C4-2B (cell line): Measurements from ENCODE around the gene KCNJ12.

ENCODE experiments used
- H3K27ac ChIP-seq: fragments of 450-650 bp; 2 replicates; pipeline ENCODE4 v1.5.1; 2017
- ZFX ChIP-seq: fragments of 450-650 bp; IDR thresholded peaks from 2 replicates; pipeline ENCODE4 v1.6.1; 2017
- TF ChIP-seq, protein P1 (sequence below): fragments of 450-650 bp; conservative IDR thresholded peaks from 2 replicates; pipeline ENCODE4 v1.5.1; 2017; ENCODE audit warnings: mild to moderate bottlenecking

Gene KCNJ12

GRCh38 chr17:21460358-21460757 lies 84.2 kb downstream of the KCNJ12 start:
- TF ChIP-seq ZFX, result no peak
- no peak overlapping the region for H3K27ac ChIP-seq

DNA sequence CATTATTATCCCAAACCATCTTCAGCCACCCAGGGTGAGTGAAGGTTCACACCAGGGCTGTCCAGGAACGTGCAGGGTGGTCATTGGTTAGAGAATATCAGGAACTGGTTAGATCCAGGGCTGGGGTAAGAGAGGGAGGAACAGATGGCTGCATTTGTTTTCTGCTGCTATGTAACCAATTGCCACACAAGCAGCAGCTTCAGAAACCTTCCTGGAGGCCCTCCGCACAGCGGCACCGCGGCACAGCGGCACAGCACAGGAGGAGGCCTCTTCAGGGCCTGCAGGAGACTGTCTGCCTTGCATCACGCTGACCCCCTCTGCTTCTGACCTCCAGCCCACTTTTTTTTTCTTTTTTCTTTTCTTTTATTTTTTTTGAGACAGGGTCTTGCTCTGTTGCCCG lies 86.1 kb downstream of the KCNJ12 start:
- no peak overlapping the region for H3K27ac ChIP-seq
- TF ChIP-seq, protein P1, sequence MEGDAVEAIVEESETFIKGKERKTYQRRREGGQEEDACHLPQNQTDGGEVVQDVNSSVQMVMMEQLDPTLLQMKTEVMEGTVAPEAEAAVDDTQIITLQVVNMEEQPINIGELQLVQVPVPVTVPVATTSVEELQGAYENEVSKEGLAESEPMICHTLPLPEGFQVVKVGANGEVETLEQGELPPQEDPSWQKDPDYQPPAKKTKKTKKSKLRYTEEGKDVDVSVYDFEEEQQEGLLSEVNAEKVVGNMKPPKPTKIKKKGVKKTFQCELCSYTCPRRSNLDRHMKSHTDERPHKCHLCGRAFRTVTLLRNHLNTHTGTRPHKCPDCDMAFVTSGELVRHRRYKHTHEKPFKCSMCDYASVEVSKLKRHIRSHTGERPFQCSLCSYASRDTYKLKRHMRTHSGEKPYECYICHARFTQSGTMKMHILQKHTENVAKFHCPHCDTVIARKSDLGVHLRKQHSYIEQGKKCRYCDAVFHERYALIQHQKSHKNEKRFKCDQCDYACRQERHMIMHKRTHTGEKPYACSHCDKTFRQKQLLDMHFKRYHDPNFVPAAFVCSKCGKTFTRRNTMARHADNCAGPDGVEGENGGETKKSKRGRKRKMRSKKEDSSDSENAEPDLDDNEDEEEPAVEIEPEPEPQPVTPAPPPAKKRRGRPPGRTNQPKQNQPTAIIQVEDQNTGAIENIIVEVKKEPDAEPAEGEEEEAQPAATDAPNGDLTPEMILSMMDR, result no peak
- no peak for TF ChIP-seq ZFX

DNA sequence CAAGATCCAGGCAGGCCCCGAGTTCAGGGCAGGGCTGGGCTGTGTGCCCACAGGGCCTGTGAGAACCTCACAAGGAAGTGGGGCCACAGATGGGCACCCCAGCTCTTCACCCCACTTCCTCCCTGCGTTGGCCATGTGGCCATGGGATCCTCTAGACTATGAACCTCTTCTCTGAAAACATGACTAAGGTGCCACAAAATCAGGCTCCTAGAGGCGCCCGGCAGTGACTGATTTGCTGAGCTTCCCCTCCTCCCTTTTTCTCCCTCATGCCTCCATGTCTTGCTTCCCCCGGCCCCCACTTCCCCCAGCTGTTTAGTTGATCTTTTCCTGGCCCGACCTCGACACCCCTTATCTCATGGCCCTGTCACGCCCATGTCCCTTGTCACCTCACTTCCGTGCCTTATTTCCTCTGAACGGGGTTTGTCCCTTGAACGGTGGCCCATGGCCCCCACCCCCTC lies 87.1 kb downstream of the KCNJ12 start:
- TF ChIP-seq ZFX, result no peak
- TF ChIP-seq, protein P1, result no peak
- no peak overlapping the region for H3K27ac ChIP-seq

DNA sequence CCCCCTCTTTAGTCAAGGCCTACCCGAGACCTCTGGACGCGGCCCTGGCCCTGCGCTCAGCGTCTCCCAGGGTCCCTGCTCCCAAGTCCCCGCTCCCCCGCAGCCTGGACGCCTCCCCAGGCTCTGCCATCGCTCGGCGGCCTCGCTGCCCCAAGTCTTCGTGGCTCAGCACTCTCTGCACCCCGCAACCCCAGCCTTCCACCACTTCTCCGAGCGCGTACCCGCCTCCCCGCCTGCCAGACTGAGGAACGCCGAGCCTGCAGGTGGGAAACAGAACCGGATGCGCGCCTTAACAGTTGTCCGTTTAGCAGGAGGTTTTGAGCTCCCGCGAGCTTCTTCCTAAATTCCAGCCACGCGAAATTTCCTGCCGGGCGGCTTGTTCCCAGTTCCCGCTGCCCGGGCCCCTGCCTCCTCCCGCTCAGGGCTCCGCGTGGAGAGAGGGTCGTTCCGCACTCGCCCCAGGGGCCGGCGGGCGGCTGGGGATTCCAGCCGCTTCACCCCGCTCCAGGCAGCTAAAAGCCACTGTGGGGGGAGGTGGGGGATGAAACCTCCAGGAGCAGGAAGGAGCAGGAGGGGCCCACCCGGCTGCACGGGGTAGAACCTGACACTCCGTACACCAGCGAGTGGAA lies 87.7 kb downstream of the KCNJ12 start:
- TF ChIP-seq, protein P1, result no peak
- no peak for TF ChIP-seq ZFX
- no peak overlapping the region for H3K27ac ChIP-seq

GRCh38 chr17:21464611-21465021 lies 88.5 kb downstream of the KCNJ12 start:
- no peak for TF ChIP-seq ZFX
- TF ChIP-seq, protein P1, result no peak
- no peak overlapping the region for H3K27ac ChIP-seq

- no peak for TF ChIP-seq ZFX
- TF ChIP-seq, protein P1, result no peak
- no peak overlapping the region for H3K27ac ChIP-seq
These were observed 90.4 kb downstream of the KCNJ12 start for GRCh38 chr17:21466550-21466949.

- TF ChIP-seq ZFX, result no peak
- TF ChIP-seq, protein P1, result no peak
- H3K27ac ChIP-seq, result no peak overlapping the region
These were observed 91.0 kb downstream of the KCNJ12 start for GRCh38 chr17:21467196-21467595.
